GM18519 (cell line): ENCODE results near the gene TIMM44.

Source experiments
- ATAC-seq: cut with Tn5 transposase; IDR thresholded peaks from one replicate; pipeline ENCODE4 v1.9.1; 2021; ENCODE audit warnings: mild to moderate bottlenecking, moderate library complexity; ENCODE audit not compliant: unreplicated experiment, low FRiP score

The TIMM44 gene

GRCh38 chr19:7883105-7883504 is 60.4 kb downstream of the TIMM44 start:
- ATAC-seq: no peak

DNA sequence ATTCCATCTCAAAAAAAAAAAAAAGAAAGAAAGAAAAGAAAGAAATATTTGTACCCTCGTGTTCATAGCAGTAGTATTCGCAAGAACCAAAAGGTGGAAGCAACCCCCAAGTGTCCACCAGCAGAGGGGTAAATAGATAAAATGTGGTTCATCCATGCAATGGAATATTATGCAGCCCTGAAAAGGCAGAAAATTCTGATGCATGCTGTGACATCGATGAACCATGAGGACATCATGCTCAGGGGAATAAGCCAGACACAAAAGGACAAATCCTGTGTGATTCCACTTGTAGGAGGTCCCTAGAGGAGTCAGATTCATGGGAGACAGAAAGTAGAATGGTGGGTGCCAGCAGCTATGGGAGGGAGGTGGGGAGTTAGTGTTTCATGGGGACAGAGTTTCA is 61.6 kb downstream of the TIMM44 start:
- ATAC-seq: no peak

GRCh38 chr19:7879836-7880235 is 63.6 kb downstream of the TIMM44 start:
- no peak for ATAC-seq

GRCh38 chr19:7879111-7879807 is 64.2 kb downstream of the TIMM44 start:
- ATAC-seq: no peak

- no peak for ATAC-seq
Observed at GRCh38 chr19:7877249-7877836, 66.1 kb downstream of the TIMM44 start.
